Stimulated activated CD4-positive, alpha-beta T cell treated with anti-CD3 and anti-CD28 coated beads, Interleukin-15, amount 100 ng/mL, for 48 hours (primary cell): ENCODE results near the gene ZSCAN26.

ENCODE experiments used
- DNase-seq, 2 donors: peaks; one replicate each; pipeline ENCODE4 v3.0.0-alpha.2; 2020; ENCODE audit warnings: low read depth in 2 of 2

The ZSCAN26 gene

DNA sequence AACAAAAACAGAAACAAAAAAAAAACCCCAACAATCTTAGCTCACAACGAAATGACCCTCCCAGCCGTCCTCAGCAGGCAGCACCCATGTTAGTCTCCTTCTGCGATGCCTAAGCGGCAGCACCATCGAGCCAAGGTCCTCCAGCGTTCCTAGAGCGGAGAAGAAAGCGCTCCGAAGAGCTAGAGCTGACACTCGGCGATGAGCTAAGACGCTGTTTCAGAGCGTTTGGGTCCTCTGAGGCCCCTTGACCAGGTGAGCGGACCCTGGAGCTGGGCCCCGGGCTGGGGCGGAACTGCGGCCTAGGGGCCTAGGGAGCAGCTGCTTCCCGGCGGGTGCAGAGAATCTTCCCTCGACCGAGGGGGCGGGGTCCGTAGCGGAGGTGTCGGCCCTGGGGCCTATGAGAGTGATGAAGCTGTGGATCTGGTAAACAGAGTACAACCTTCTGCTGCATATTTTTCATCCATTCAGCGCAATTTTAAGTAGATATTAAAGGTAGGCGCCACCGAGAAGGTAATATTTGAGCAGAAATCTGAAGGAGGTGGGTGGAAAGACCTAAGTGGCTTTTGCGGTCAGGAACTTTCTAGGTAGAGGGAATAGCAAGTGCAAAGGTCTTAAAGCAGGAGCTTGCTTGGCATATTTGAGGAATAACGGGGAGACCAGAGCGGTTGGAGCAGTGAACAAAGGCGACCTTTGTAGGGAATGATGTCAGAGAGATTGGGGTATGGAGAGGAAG, at the start of gene ZSCAN26:
TSS of gene ZSCAN26 (plus strand) at position 182 of the 733 bp plus-strand sequence. CDS start 4,777 bp downstream, outside the sequence.
- peak; percentile 69 to 78 for DNase-seq

DNA sequence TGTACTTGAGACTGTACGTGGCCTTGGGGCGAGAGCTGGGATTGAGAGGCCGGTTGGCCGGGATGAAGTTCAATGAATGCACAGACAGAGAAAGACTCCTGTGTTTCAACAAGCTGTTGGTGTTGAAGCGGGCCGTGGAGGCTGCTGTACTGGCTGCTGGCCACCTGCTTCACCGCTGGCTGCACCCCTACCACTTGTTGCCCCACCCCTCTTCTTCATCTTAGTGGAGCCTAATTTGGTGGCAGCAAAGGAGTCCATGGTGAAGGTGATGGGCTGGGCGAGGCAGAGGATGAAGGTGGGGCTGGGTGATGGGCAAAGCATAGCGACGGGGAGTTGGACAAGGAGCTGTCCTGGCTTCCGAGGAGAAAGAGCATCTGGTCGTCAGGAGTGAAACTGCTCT, 49.1 kb upstream of the ZSCAN26 start:
- DNase-seq = no peak

DNA sequence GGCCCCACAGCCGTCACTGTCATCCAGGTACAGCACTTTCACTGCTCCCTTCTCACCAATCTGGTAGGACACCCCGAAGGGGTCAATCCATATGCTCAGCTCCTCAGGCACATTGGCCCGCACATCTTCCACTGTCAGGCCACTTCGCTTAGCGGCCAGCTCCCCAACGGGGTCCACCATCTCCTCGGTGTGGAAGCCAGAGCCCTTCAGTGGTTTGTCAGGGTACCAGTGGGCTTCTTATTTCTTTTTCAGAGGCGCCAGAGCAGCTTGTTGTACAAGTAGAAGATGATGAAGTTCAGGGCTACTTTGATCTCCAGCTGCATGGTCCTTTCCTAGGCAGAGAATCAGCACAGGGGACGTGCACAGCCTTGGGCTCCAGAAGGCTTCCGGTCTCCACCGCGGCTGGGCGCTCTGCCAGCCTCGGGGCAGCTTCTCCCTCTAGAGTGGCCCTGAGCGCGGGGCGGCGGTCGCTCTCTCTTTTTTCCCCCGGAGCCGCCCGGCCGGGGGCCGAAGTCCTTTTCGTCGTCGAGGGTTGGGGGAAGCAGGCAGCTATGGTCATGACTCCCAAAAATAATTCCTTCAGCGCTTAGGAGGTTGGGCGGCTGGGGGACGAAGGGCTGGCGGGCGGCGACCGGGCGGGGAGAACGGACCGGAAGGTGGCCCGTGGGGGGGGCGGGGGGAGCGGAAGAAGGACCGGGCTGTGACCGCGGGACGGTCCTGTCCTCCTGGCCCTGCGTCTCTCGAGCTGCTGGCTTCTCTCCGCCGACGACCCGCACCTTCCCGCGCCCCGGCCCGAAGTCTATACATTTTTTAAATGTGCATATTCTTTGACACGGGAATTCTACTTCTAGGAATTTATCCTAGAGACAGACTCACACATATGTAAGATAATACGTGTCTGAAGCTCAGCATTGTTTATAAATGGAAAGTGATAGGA, 48.4 kb upstream of the ZSCAN26 start:
- DNase-seq = peak in 1 of 2 donors; percentile 12

DNA sequence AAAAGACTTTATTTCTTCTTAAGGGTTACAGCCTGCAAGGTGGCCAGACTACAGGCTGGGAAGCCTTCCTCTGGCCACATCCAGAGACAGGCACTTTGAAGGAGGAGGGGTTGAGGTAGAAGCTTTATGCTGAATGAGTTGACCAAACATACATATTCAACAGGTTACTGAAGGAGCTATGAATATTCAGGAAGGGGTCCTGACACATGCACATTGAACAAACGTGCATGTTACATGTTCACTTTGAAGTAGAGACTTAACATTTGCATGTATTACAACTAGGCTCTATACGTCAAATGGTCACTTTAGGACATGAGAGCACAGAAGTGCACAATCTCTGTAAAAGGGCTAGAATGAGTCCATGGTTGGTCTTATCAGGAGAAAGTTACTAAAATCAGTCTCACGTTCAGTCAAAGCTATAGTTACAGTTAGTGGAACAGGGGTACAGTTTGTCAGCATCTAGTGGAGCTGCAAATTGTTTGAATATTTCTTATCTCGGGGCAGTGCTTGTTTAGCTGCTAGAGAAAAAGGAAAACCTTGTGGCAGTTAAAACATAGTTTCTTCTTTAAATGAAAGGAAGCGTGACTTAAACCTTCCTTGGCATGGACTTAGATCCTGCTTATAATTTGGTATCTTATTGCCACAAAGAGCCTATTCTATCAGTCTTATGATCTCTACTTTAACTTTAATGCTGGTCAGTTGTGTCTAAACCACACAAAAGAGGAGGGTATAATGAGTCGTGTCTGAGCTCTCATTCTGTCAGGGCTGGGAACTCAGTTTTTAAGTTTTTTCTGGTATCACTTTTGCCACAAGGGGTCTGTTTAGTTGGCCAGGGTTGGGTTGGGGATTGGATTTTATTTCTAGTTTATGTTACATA, 46.4 kb upstream of the ZSCAN26 start:
- no peak for DNase-seq

DNA sequence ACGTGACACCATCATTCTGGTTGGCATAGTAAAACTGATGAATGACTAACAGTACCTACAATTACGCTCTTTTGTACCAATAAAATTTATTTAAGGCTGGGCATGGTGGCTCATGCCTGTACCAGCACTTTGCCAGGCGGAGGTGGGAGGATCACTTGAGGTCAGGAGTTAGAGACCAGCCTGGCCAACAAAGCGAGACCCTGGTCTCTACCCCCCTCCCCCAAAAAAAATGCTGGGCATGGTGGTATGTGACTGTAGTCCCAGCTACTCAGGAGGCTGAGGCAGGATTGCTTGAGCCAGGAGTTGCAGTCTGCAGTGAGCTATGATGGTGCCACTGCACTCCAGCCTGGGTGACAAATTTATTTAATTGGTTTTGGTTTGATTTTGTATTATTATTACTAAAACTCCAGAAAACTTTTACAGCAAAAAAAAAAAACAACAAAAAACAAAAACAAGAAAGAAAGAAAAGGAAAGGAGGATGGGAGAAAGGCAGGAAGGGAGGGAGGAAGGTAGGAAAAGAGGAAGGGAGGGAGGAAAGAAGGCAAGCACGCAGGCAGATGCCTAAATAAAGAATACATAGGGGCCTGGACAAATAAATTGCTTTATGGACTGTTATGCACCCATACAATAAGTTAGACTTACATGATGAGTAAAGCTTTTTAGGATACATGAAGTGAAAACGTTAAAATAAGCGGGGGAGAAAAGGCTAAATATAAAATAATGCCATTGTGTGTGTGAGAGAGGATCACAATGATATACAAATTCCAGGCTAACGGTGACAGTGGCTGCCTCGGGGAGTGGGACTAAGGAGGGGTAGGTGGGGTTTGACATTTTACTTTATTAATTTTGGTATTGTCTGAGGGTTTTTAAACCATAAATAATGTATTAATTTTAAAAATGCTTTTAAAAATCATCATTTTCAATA, 42.5 kb upstream of the ZSCAN26 start:
- no peak for DNase-seq

DNA sequence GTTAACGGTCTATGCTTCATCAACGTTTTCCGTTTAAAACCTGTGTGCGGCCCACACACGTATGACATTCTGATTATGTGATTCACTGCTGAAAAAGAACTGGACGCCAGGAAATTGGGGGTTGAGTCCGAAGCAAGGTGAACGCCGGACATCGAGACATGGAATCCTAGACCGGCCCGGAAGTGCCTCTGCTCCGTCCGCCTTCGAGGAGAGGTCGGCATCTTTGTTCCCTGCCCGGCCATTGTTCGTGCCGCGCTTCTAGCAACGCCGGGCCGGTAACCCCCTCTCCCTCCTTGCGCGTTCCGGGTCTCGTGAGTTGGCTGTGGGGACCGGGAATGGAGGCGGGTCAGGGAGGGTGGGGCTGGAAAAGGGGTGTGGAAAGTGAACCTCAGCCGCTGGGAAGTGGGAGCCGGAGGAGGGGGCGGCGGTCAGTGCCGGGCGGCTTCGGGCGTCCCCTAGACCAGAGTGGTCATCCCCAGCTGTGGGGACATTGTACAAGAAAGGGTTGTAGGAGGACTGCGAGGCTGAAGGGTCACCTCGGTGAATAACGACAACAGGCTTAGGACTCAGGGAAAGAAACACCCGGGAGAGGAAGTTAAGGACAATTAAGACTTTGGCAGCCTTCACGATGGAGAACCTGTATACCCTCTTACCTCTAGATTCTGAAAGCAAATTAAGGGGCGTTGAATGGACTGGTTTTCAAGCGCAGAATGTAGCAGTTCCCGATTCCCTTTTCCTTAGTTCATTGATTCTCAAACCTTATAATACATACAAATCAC, 41.7 kb upstream of the ZSCAN26 start, which contains the start of gene ZSCAN9:
TSS of gene ZSCAN9 (plus strand) at position 220 of the 779 bp plus-strand sequence. CDS start 1,810 bp downstream, outside the sequence.
- DNase-seq = peak; percentile 14 to 38

DNA sequence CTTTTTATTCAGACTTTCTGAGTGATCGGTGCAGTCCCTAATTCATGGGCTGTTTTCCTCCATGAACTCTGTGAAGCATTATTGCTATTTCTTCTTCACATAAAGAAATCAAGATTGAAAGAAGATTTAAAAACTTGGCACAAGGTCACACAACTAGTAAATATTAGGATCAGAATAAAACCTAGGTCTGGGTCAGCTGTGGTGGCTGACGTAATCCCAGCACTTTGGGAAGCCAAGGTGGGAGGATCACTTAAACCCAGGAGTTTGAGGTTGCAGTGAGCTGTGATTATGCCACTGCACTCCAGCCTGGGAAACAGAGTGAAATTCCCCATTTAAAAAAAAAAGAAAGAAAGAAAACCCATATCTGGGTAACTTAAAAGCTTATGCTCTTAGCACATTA, 40.5 kb upstream of the ZSCAN26 start:
- no peak for DNase-seq

DNA sequence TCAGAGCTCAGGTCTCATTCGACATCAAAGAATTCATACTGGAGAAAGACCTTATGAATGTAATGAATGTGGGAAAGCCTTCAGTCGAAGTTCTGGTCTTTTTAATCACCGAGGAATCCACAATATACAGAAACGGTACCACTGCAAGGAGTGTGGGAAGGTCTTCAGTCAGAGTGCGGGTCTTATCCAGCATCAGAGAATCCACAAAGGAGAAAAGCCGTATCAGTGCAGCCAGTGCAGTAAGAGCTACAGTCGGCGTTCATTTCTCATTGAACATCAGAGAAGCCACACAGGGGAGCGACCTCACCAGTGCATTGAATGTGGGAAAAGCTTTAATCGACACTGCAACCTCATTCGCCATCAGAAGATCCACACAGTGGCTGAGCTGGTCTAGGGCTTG, 34.2 kb upstream of the ZSCAN26 start:
- no peak for DNase-seq

DNA sequence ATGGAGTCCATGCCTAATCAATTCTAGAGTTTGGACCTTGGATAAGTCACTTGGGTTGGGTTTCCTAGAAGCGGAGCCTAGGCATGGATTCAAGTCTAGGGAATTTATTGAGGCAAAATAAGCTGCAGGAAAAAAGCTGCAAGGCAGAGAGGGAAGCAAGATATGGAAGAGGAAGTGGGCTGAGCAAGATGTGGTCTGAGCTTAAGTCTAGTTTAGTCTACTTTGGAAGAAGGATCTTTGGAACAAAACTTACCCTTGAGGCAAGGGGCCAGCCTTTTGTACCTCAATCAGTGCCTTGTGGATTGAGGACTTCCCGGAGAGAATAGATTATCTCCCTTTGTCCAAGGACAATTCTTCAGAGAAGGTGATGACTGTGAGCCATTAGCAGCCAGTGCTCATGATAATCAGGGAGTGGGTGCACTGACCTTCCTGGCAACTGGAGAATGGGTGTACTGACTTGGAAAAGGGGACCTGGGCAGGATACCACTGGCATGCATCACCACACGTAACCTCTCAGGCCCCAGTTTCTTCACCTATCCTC, 31.0 kb upstream of the ZSCAN26 start:
- no peak for DNase-seq

DNA sequence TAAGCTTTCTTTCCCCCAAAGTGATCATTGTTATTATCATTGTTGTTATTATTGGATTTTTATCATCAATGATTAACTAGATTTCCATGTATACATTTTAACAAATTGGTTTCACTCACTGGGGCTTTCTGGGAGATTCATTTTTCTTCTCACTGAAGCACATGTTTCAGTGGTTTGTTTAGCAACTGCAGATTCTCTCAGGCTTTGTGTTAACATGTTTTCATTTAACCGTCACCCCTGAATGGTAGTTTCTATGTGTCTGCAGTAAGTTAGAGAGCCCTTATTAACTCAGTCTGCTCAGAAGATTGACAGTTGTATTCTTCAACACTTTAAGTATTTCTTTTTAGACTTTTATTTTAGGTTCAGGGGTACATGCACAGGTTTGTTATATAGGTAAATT, 27.3 kb upstream of the ZSCAN26 start:
- no peak for DNase-seq

DNA sequence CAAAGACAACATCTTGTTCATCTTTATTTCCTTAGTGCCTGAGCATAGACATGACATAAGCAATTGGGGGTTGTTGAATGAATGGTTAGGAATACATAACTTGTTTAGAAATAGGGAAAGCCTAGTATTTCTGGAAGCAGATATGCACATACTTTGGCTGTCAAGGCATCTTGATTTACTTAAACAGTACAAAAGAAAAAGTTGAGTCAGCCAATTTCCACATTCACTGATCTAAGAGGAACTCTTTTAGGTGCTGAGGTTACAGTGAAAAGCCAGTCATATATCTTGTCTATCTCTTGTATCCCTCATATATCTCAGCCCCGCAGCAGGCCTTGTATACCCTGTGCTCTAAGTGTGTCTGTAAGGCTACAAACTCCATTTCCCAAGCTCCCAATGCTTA, 26.5 kb upstream of the ZSCAN26 start:
- no peak for DNase-seq

DNA sequence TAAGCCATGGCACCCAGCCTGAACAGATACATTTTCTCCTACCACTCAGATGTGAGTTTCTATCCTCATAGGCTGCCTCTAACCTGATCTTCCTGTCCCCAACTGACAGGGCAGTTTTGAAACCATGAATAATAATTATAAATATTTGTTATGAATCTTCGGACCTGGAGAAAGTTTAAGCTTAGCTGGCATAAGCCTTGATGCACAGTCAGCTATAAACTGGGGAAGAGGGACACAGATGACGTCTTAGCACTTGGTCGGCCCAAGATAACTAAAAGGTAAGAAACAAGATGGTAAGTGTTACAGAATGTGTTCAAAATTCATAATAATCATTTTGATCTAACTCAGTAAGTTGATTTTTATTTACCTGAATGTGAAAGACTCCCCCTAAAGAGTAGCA, 23.0 kb upstream of the ZSCAN26 start:
- DNase-seq = no peak

DNA sequence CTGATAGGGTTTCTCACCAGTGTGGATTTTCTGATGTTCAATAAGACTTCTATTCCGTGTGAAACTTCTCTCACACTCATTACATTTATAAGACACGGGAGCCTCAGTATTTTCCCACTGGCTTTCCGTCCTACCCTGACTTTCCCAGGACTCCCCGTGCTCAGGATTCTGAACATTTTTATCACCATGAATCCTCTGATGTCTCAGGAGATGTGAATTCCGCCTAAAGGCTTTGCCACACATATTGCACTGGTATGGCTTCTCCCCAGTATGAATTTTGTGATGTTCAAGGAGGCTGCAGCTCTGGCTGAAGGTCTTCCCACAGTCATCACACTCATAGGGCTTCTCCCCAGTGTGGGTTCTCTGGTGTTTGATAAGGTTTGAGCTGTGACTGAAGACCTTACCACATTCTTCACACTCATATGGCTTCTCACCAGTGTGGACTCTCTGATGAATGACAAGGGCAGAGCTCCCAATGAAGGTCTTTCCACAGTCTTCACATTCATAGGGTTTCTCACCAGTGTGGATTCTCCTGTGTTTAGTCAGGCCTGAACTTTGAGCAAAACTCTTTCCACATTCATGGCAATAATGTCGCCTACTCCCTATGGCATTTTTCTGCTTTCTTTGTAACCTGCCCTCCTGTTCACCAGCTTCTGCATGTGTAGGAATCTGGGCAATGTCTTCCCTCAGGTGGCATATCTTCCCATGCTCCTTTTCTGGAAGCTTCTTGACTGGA, 21.6 kb upstream of the ZSCAN26 start:
- no peak for DNase-seq

DNA sequence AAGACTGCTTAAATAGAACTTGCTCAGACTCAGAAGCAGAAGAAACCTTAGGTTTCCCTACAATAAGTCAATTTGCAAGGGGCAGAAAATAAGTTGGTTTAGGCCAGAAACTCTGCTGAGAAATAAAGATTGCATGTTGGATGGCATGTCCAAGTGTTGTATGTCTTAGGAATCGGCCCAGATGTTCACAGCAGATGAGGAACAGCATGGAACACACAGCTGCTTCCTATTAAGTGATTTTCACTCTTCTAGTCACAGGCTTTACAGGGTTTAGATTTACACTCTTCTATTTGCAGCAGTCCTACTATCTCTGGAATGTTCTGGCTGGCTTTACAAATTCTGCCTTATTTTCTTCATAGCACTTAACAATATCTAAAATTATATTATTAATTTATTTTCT, 18.0 kb upstream of the ZSCAN26 start:
- no peak for DNase-seq

DNA sequence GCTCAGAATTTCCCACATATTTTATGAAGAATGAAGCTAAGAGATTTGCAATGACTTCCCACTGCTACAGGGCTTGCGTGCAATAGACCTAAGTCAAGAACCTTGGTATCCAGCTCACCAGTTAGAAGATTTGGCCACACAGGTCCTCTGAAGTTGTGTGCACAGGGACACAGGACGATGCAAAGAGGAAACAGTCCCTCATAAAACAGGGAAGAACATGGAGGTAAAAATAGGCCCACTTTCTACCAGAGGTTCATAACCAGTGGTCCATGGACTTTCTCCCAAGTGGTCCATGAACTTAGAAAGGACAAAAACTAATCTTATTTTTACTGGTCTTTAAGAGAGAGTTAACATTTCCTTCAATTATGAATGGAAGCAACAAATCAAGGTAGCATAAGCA, 16.2 kb upstream of the ZSCAN26 start:
- DNase-seq = no peak

DNA sequence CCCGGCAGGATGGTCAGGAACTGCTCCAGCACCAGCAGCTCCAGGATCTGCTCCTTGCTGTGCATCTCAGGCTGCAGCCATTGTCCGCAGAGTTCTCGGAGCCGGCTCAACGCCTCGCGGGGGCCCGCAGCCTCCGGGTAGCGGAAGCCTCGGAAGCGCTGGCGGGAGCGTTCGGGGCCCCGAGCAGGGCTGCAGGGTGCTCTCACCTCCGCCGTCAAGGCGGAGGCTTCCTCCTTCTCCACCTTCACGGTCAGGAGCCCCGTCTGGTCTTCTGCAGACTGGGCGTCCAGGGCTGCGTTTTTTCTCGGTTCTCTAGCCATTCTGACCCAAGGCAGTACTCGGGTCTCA, 15.3 kb upstream of the ZSCAN26 start:
- peak in 1 of 2 donors; percentile 19 for DNase-seq

DNA sequence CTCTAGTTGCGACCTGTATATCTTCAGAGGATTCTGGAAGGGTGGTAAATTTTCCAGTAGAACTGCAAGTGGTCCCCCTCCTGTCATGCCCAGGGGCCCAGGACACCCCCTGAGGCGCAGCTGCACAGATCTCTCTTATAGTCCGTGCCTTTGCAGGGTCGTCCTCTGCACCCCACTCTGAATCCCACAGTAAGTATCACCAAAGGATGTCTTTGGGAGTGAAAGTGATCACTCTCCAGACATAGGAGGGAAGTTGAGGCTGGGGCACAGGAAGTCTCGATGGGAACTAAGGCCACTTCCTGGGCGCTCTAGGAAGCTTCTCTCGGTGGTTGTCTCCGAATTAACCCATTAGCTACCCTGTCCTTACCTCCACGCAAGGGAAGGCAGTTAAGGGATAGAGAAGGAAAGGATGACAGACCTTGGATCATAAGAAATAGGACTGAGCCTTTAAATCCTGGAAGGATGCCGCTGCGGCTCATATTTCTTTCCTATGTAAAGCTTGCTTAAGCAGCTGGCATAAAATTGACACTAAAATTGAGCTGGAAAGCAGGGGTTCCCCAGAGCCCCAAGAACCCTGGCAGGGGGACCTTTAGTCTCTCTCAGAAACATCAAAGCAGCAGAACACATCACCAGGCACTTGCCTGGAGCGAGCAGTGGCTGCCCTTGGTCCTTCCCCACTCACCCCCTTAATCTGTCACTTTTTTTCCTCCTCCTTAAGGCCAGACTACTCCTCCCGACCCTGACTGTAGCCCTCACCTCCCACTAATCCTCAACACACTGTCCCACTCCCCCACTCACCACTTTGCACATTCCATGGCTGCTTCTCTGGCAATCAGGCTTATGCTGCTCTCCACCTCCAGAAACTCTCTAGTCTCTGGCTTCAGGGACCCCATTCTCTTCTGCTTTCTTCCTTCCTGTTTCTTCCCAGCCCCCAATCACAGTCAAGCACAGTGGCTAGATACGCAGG, 14.7 kb upstream of the ZSCAN26 start, which contains the start of gene ZKSCAN4:
TSS of gene ZKSCAN4 (minus strand) at position 261 of the 967 bp plus-strand sequence. CDS start 289 bp downstream, outside the sequence.
- peak; percentile 56 to 79 for DNase-seq

DNA sequence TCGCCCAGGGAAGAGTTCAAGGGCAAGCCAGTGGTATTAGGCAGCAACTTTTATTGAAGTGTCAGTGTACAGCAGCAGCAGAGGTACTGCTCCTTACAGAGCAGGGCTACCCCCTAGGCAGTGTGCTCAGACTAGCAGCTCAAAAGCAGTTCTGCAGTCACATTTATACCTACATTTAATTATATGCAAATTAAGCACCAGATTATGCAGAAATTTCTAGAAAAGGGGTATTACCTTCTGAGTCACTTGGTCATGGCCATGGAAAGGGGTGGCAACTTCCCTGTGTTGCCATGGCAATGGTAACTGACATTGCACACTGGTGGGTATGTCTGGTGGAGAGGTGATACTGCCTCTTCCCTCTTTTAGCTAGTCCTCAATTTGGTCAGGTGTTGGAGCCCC, 12.8 kb upstream of the ZSCAN26 start:
- no peak for DNase-seq
